Upper lobe of left lung (tissue), 4 donors: Measurements from ENCODE around the gene CBX2.

Source experiments
- POLR2A ChIP-seq, 4 donors: fragments of 450-650 bp; IDR thresholded peaks; one replicate each; pipeline ENCODE4 v1.5.1; 2016 to 2017; ENCODE audit warnings: antibody characterized with exemption in 4 of 4, mild to moderate bottlenecking in 2 of 4
- TF ChIP-seq, protein P1 (sequence below), 6 experiments: fragments of 450-650 bp in 4 of 6; fragments of 200-600 bp in 2 of 6; sonication (generic) in 2 of 6; IDR thresholded peaks; one replicate each; pipeline ENCODE4 v1.5.1; 2016 to 2019; ENCODE audit warnings: antibody characterized with exemption in 6 of 6

DNA sequence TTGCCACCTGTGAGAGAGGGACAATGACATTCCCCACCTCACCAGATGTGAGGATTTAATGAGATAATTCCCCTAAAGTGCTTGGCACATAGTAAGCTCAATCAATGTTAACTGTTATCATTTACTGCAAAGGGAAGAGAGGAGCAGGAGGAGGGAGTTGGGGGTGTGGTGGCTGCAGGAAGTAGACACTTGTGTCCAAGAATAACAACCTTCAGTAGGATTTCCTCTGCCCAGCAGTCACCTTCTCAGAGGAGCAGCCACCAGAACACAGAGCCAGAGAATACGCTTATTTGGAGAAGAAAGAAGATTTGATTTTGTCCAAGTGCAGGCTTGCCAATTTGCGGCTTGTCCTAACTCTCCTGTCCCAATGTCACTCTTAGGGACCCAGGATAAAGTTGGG, 51.1 kb downstream of the CBX2 start:
- no peak for TF ChIP-seq POLR2A (IDR thresholded peaks at IDR 0.05)
- TF ChIP-seq, protein P1, sequence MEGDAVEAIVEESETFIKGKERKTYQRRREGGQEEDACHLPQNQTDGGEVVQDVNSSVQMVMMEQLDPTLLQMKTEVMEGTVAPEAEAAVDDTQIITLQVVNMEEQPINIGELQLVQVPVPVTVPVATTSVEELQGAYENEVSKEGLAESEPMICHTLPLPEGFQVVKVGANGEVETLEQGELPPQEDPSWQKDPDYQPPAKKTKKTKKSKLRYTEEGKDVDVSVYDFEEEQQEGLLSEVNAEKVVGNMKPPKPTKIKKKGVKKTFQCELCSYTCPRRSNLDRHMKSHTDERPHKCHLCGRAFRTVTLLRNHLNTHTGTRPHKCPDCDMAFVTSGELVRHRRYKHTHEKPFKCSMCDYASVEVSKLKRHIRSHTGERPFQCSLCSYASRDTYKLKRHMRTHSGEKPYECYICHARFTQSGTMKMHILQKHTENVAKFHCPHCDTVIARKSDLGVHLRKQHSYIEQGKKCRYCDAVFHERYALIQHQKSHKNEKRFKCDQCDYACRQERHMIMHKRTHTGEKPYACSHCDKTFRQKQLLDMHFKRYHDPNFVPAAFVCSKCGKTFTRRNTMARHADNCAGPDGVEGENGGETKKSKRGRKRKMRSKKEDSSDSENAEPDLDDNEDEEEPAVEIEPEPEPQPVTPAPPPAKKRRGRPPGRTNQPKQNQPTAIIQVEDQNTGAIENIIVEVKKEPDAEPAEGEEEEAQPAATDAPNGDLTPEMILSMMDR (IDR thresholded peaks at IDR 0.05), result no peak
